Midbrain (tissue), 1 donor: ENCODE data around the gene NMB.

ENCODE experiments used
- DNase-seq: peaks from one replicate; lab custom pipeline; 2025; lab: John Stamatoyannopoulos, UW

The NMB gene

DNA sequence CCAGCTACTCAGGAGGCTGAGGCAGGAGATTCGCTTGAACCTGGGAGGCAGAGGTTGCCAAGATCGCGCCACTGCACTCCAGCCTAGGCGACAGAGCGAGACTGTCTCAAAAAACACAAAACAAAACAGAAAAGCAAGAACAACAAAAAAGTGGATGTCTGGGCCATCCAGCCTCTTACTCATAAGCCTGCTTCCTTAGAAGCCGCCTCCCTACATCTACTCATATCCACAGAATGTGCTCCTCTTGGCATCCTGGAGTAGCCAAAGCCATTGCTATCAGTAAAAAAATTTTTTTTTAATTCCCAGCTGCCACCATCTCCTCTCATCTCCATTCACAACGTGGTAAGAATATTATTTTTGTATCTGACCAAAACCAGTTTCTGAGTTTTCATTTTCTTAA is 46.4 kb downstream of the NMB start:
- no peak for DNase-seq

DNA sequence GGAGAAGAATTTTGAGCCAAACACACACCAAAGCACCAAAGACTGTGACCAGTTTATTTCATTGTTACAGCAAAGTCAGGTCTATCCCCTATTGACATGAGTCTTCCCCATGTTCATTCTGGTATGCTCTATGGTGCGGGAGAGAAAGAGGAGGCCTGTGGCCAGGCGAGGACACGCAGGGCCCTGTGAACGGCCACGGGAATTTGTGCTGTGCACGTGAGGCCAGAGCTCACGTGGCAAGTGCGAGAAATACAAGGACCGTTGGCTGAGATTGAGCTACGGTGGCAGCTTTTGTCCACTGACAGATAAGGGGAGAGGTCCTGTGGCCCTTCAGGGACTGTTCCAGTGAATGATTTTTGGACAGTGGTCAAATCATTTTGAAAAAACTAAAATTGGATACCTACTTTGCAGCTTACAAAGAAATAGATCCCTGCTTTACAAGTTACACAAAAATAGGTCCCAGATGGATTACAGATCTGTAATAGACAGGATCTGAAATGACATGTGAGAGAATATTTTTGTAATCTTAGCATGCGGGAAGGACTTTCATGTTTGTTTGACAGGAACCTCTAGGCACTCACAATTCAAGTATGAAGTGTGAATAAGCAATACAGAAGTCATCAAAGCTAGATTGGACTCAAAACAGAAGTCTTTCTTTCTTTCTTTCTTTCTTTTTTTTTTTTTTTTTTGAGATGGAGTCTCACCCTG is 48.0 kb downstream of the NMB start:
- DNase-seq, result no peak

DNA sequence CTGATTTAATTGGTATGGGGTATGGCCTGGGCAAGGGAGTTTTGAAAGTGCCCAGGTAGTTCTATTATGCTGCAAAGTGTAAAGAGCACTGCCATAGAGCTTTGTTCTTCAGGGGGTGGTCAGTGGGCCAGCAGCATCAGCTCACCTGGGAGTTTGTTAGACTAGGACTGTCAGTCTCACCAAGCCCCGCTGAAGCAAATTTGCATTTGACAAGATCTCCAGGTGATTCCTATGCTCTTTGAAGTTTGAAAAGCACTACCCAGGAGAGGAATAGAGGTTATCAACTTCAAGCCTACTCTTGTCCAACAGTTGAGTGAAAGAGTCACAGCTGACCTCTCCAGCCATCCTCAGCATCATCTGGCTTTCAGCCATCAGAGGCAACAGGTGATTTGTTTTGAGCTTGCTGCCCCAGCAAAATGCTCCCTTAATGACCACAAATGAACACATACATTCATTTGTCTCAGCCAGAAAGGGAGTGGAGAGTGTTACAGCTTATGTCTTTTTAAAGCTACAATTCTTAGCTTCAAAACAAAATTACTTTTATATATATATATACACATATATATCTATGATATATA is 49.2 kb downstream of the NMB start:
- DNase-seq, result no peak

DNA sequence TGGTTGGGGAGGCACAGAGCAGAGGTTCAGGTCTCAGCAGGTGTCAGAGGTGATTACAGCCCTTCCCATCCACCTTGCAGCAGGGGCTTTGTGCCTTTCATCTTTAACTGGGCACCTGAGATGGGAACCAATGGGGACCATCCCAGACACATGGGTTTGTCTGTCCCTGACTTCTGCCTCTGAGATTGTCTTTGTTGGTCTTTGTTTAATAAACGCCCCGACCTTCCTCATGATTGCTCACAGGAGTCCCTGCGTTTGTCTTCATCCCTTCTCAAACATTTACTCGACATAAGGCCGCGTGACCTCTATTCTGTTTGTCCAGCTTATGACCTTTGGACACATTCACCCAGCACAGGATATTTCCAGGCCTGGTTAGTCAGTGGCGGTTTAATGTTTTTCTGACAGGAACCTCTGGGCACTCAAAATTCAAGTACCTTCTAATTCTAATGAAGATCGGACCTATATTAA is 51.3 kb downstream of the NMB start:
- DNase-seq, result no peak

DNA sequence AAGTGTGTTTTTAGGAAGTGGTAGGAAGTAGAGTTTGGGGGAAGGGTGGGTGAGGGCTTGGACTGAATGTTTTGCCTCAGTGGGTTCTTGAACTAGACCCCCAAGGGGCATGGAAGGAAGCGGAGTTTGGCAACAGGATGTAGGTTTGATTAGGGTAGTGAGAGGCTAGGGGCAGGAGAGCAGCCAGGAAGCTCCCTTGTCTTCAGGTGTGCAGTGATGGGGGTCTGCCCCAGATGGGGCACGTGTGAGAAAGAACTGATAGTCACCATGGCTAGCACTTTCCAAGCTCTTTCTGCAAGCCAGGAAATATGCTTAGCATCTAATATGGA is 52.5 kb downstream of the NMB start:
- DNase-seq, result no peak
